H1 (cell line): ENCODE measurements around the gene TRDN. TPM values are rescaled to one million over a fixed set of nuclear protein-coding genes. Genes with fewer than 3 reads are reported as not detected.
A peak's percentile ranks its signal among the peaks of the same experiment; 100 is the strongest.

Experiments used
- CTCF ChIA-PET: fragments of 300-600 bp; sonication (Branson Sonifier 250); formaldehyde crosslinking; loops from one replicate; lab custom pipeline; 2021; ENCODE audit not compliant: partially characterized antibody; lab: Charles Lee
- POLR2A ChIA-PET: fragments of 300-600 bp; sonication (Branson Sonifier 250); formaldehyde crosslinking; loops from one replicate; lab custom pipeline; 2021; ENCODE audit warnings: inconsistent platforms; ENCODE audit not compliant: partially characterized antibody; lab: Charles Lee
- DNase-seq, 2 experiments: peaks; one replicate each; pipeline versions ENCODE4 v3.0.0 to v3.0.0-alpha.2; 2010 to 2022; ENCODE audit warnings: low spot score in 2 of 2, low read depth in 1 of 2, mixed read lengths in 1 of 2
- FAIRE-seq: peaks from 2 replicates; lab custom pipeline; 2011; peaks lifted over from hg19 to GRCh38; lab: Jason Lieb, UNC
- H2AFZ ChIP-seq: 2 replicates; pipeline ENCODE4 v1.8.1; 2012; ENCODE audit warnings: low read length, inconsistent platforms
- H2AK5ac ChIP-seq: 2 replicates; pipeline ENCODE4 v1.6.1; 2013; ENCODE audit warnings: low read depth, low read length
- H2BK120ac ChIP-seq: replicated peaks from 2 replicates; pipeline ENCODE3; 2013; ENCODE audit warnings: low read depth, low read length, inconsistent platforms
- H2BK12ac ChIP-seq: 2 replicates; pipeline ENCODE4 v1.6.1; 2013; ENCODE audit warnings: low read depth, low read length
- H2BK15ac ChIP-seq: 2 replicates; pipeline ENCODE4 v1.6.1; 2013; ENCODE audit warnings: low read length
- H2BK20ac ChIP-seq: 2 replicates; pipeline ENCODE4 v1.6.1; 2013; ENCODE audit warnings: low read length
- H2BK5ac ChIP-seq: 2 replicates; pipeline ENCODE4 v1.6.1; 2013; ENCODE audit warnings: low read depth, low read length
- H3K14ac ChIP-seq: 2 replicates; pipeline ENCODE4 v1.6.1; 2013; ENCODE audit warnings: inconsistent platforms; ENCODE audit not compliant: insufficient read length
- H3K18ac ChIP-seq: 2 replicates; pipeline ENCODE4 v1.6.1; 2013; ENCODE audit warnings: low read length; ENCODE audit errors: extremely low read depth
- H3K23ac ChIP-seq: 2 replicates; pipeline ENCODE4 v1.6.1; 2013; ENCODE audit warnings: inconsistent platforms; ENCODE audit not compliant: insufficient read length
- H3K23me2 ChIP-seq: 2 replicates; pipeline ENCODE4 v1.6.1; 2013; ENCODE audit warnings: low read depth, low read length
- H3K27ac ChIP-seq: 2 replicates; pipeline ENCODE4 v1.6.1; 2011; ENCODE audit warnings: low read depth, low read length, inconsistent platforms
- H3K27me3 ChIP-seq, 4 experiments: replicated peaks in 1 of 4; 1 replicate in 1 of 4; 2 replicates in 3 of 4; pipeline versions ENCODE4 v1.6.1 to v1.8.1; 2011 to 2013; ENCODE audit warnings: low read length in 3 of 4, mild to moderate bottlenecking in 3 of 4, inconsistent platforms in 2 of 4, mixed read lengths in 2 of 4, moderate library complexity in 1 of 4; ENCODE audit not compliant: control insufficient read depth in 3 of 4, insufficient read depth in 3 of 4; ENCODE audit errors: extremely low read depth in 1 of 4
- H3K36me3 ChIP-seq, 4 experiments: 2 replicates each; pipeline versions ENCODE4 v1.6.1 to v1.8.1; 2011 to 2013; ENCODE audit warnings: mild to moderate bottlenecking in 4 of 4, low read length in 3 of 4, moderate library complexity in 2 of 4, control low read depth in 1 of 4, inconsistent platforms in 1 of 4; ENCODE audit not compliant: insufficient read depth in 4 of 4, control insufficient read depth in 2 of 4
- H3K4ac ChIP-seq: replicated peaks from 2 replicates; pipeline ENCODE3; 2013; ENCODE audit warnings: low read length, low read depth, mixed read lengths, inconsistent platforms; ENCODE audit not compliant: insufficient read length
- H3K4me1 ChIP-seq, 4 experiments: replicated peaks in 1 of 4; 1 replicate in 1 of 4; 2 replicates in 3 of 4; pipeline versions ENCODE4 v1.6.1 to v1.8.1; 2011 to 2013; ENCODE audit warnings: low read length in 3 of 4, inconsistent platforms in 2 of 4, mixed read lengths in 1 of 4; ENCODE audit not compliant: insufficient read depth in 4 of 4, control insufficient read depth in 3 of 4
- H3K4me2 ChIP-seq, 2 experiments: 2 replicates each; pipeline versions ENCODE4 v1.6.1 to v1.8.1; 2011 to 2013; ENCODE audit warnings: low read depth in 2 of 2, low read length in 2 of 2, control low read depth in 1 of 2, inconsistent platforms in 1 of 2, mild to moderate bottlenecking in 1 of 2; ENCODE audit not compliant: insufficient read depth in 1 of 2
- H3K4me3 ChIP-seq, 4 experiments: fragments of 200-600, 300-600 bp in 1 of 4; sonication (generic), shearing (Covaris generic), sonication (Bioruptor Twin) in 1 of 4; 2 replicates each; pipeline versions ENCODE4 v1.5.1 to v1.8.1; 2011 to 2016; ENCODE audit warnings: low read length in 4 of 4, low read depth in 3 of 4, control low read depth in 2 of 4, inconsistent platforms in 2 of 4, mild to moderate bottlenecking in 2 of 4, mixed read lengths in 1 of 4, moderate library complexity in 1 of 4; ENCODE audit not compliant: insufficient read depth in 2 of 4; ENCODE audit errors: extremely low read depth in 1 of 4
- H3K56ac ChIP-seq: replicated peaks from 2 replicates; pipeline ENCODE3; 2013; ENCODE audit warnings: low read depth, mild to moderate bottlenecking, mixed read lengths, low read length, inconsistent platforms; ENCODE audit not compliant: insufficient read length
- H3K79me1 ChIP-seq: 2 replicates; pipeline ENCODE4 v1.6.1; 2013; ENCODE audit warnings: low read depth, low read length, control low read depth
- H3K79me2 ChIP-seq, 2 experiments: 2 replicates each; pipeline versions ENCODE4 v1.6.1 to v1.8.1; 2012 to 2013; ENCODE audit warnings: low read length in 2 of 2, mild to moderate bottlenecking in 2 of 2, inconsistent platforms in 1 of 2; ENCODE audit not compliant: insufficient read depth in 2 of 2, control insufficient read depth in 1 of 2
- H3K9ac ChIP-seq, 4 experiments: replicated peaks in 1 of 4; 1 replicate in 1 of 4; 2 replicates in 3 of 4; pipeline versions ENCODE4 v1.6.1 to v1.8.1; 2011 to 2013; ENCODE audit warnings: low read depth in 3 of 4, low read length in 3 of 4, control low read depth in 2 of 4, mild to moderate bottlenecking in 2 of 4, moderate library complexity in 2 of 4, inconsistent platforms in 1 of 4; ENCODE audit errors: extremely low read depth in 1 of 4
- H3K9me3 ChIP-seq, 2 experiments: 2 replicates each; pipeline versions ENCODE4 v1.6.1 to v1.8.1; 2012 to 2013; ENCODE audit warnings: mild to moderate bottlenecking in 2 of 2, moderate library complexity in 2 of 2, control low read depth in 1 of 2, inconsistent platforms in 1 of 2, low read depth in 1 of 2, low read length in 1 of 2, mixed read lengths in 1 of 2; ENCODE audit not compliant: insufficient read depth in 2 of 2
- H4K20me1 ChIP-seq, 2 experiments: replicated peaks in 1 of 2; 2 replicates each; pipeline versions ENCODE3 to v1.8.1; 2011 to 2013; ENCODE audit warnings: inconsistent platforms in 2 of 2, low read length in 2 of 2, mild to moderate bottlenecking in 1 of 2; ENCODE audit not compliant: insufficient read depth in 2 of 2, control insufficient read depth in 1 of 2
- H4K5ac ChIP-seq: 2 replicates; pipeline ENCODE4 v1.6.1; 2013; ENCODE audit warnings: low read length, low read depth, mixed read lengths, inconsistent platforms; ENCODE audit not compliant: insufficient read length
- H4K8ac ChIP-seq: 2 replicates; pipeline ENCODE4 v1.8.0; 2013; ENCODE audit warnings: mild to moderate bottlenecking, moderate library complexity, low read length, inconsistent platforms; ENCODE audit not compliant: insufficient read depth; ENCODE audit errors: extremely low read depth
- H4K91ac ChIP-seq: replicated peaks from 2 replicates; pipeline ENCODE3; 2013; ENCODE audit warnings: low read length, mixed read lengths, inconsistent platforms; ENCODE audit not compliant: insufficient read length
- ASH2L ChIP-seq: fragments of 200-600, 300-600 bp; sonication (generic); IDR thresholded peaks from one replicate; pipeline ENCODE4 v1.7.1; 2017; ENCODE audit warnings: low read length
- BCL11A ChIP-seq, 2 experiments: IDR thresholded peaks; one replicate each; pipeline ENCODE4 v1.6.1; 2011; ENCODE audit warnings: low read depth in 2 of 2, low read length in 2 of 2, mild to moderate bottlenecking in 2 of 2
- CBX5 ChIP-seq: fragments of 300-800, 300-1000 bp; sonication (generic); IDR thresholded peaks from 2 replicates; pipeline ENCODE4 v1.7.1; 2016; ENCODE audit warnings: antibody characterized with exemption, low read length, low read depth
- EP300 ChIP-seq, 2 experiments: IDR thresholded peaks; 1 replicate in 1 of 2; 2 replicates in 1 of 2; pipeline ENCODE4 v1.6.1; 2011 to 2012; ENCODE audit warnings: low read depth in 2 of 2, low read length in 2 of 2, mild to moderate bottlenecking in 2 of 2, borderline replicate concordance in 1 of 2, inconsistent platforms in 1 of 2, moderate library complexity in 1 of 2
- GTF2F1 ChIP-seq: IDR thresholded peaks from 2 replicates; pipeline ENCODE4 v1.6.1; 2012; ENCODE audit warnings: low read depth, low read length, improper control_type of control experiment, borderline replicate concordance
- RBBP5 ChIP-seq: IDR thresholded peaks from 2 replicates; pipeline ENCODE4 v1.7.1; 2012; ENCODE audit warnings: low read depth, mild to moderate bottlenecking, inconsistent platforms, low read length, moderate library complexity, borderline replicate concordance
- RFX5 ChIP-seq: IDR thresholded peaks from 2 replicates; pipeline ENCODE4 v1.6.1; 2011; ENCODE audit warnings: low read depth, low read length, improper control_type of control experiment, borderline replicate concordance
- SP2 ChIP-seq: IDR thresholded peaks from 2 replicates; pipeline ENCODE4 v1.6.1; 2012; ENCODE audit warnings: mild to moderate bottlenecking, low read length, inconsistent platforms
- WGBS, 2 experiments: shearing (Covaris generic) in 1 of 2; methylation state at CpG; one replicate each; pipeline versions ENCODE4 v1.1.6 to v1.1.7; 2013 to 2015; ENCODE audit warnings: low lambda C conversion rate in 2 of 2, mixed read lengths in 2 of 2, inconsistent platforms in 1 of 2, low coverage in 1 of 2, missing lambda C conversion rate in 1 of 2; ENCODE audit not compliant: insufficient replicate concordance in 2 of 2, insufficient coverage in 1 of 2, insufficient read length in 1 of 2; ENCODE audit errors: extremely low coverage in 1 of 2, missing lambda C conversion rate in 1 of 2; 5-methylcytosine and 5-hydroxymethylcytosine counted together
- polyA plus RNA-seq, 7 experiments: library from polyadenylated mRNA; depleted of rRNA in 3 of 7; stranded (reverse) in 5 of 7; unstranded in 2 of 7; fragments of >200 nt in 5 of 7; fragments of 200-250 nt in 2 of 7; gene quantifications; 1 replicate in 5 of 7; 2 replicates in 1 of 7; 4 replicates in 1 of 7; pipeline versions ENCODE4 v1.2.1 to v1.2.3, GENCODE V29; 2011 to 2013; ENCODE audit warnings: missing spikeins in 2 of 7, mixed read lengths in 2 of 7
- total RNA-seq: library from RNA; stranded (reverse); fragmentation: NEBNext Ultra II Directional; extraction: Animal tissue kit (Norgen Biotek cat#: 25700); gene quantifications from 2 replicates; pipeline ENCODE4 v1.2.1, GENCODE V29; 2021

Gene TRDN
- total and polyA plus RNA-seq, 2 of the 8 experiments (the other 6 are each of a cell fraction or from before 2014, with no cell fraction given), result 1.6 to 41.6 TPM

- Histone ChIP-seq H2AFZ (peak overlapping the region; percentile 56), H3K4me2 (no peak overlapping the region), H3K4me1 (peaks cover 0 to 5% (median 0%) of the 10 kb centered on the region in 4 experiments; a peak in 1 of 7 replicates), H4K20me1 (no peaks in the 10 kb centered on the region), H4K5ac (no peak overlapping the region), H2BK20ac (no peak overlapping the region), H4K8ac (no peak overlapping the region), H3K79me2 (no peaks in the 10 kb centered on the region), H3K18ac (no peak overlapping the region), H3K79me1 (no peaks in the 10 kb centered on the region), H3K4me3 (no peak overlapping the region), H3K9me3 (no peaks in the 10 kb centered on the region), H3K36me3 (no peaks in the 10 kb centered on the region), H3K27me3 (no peaks in the 10 kb centered on the region), H3K4ac (no peak overlapping the region), H2BK12ac (no peak overlapping the region), H2AK5ac (no peak overlapping the region), H3K56ac (no peak overlapping the region), H3K14ac (no peak overlapping the region), H4K91ac (no peak overlapping the region), H3K9ac (no peak overlapping the region), H3K23me2 (no peaks in the 10 kb centered on the region), H2BK15ac (no peak overlapping the region), H2BK120ac (no peak overlapping the region), H3K23ac (no peak overlapping the region), H2BK5ac (no peak overlapping the region), H3K27ac (no peak overlapping the region)
- no peak for DNase-seq
- CTCF ChIA-PET, result interaction anchor here (1.5 kb wide), 1 partner anchor 75 kb away, joined by 5 read pairs; no protein-coding TSS in a partner anchor
- TF ChIP-seq EP300 (IDR thresholded peaks at IDR 0.05; ENCODE audit: borderline replicate concordance in 1 of 2, low read depth in 2 of 2, low read length in 2 of 2), result no peak
- no peak for TF ChIP-seq RFX5
- no peak for TF ChIP-seq RBBP5
- TF ChIP-seq GTF2F1, result no peak
- no peak for TF ChIP-seq SP2
- TF ChIP-seq CBX5, result no peak
- TF ChIP-seq ASH2L, result no peak
- TF ChIP-seq BCL11A (IDR thresholded peaks at IDR 0.05; ENCODE audit: low read depth in 2 of 2, low read length in 2 of 2), result no peak
- 89% methylated on average over 6 of the region's 6 CpGs; no CpG with 5 or more reads in 1 of the 2 experiments for WGBS, 2 experiments
- POLR2A ChIA-PET, result no interaction called here
- FAIRE-seq, result no peak
These were observed 3.9 kb upstream of the TRDN start for GRCh38 chr6:123640567-123641187.
